AG04450 (cell line): ENCODE results near the gene ACYP1. TPM values are rescaled to one million over a fixed set of nuclear protein-coding genes. Genes with fewer than 3 reads are reported as not detected.

ENCODE experiments used
- CTCF ChIA-PET: fragments of 300-600, 350-600 bp; formaldehyde crosslinking; extraction: SDS; loops from one replicate; lab custom pipeline; 2022; ENCODE audit warnings: antibody characterized with exemption, inconsistent platforms; lab: Charles Lee
- POLR2A ChIA-PET: fragments of 350-600 bp; formaldehyde crosslinking; extraction: SDS; loops from one replicate; lab custom pipeline; 2021; ENCODE audit warnings: antibody characterized with exemption, inconsistent platforms; lab: Yijun Ruan, JAX
- DNase-seq: peaks from one replicate; pipeline ENCODE4 v3.0.0-alpha.2; 2011; ENCODE audit warnings: low read depth, low spot score
- H3K27ac ChIP-seq: one replicate; pipeline ENCODE4 v1.5.1; 2012; ENCODE audit warnings: low read depth, low read length, control low read depth
- H3K27me3 ChIP-seq: one replicate; pipeline ENCODE4 v1.6.0; 2012; ENCODE audit warnings: low read length; ENCODE audit not compliant: control insufficient read depth, insufficient read depth
- H3K4me3 ChIP-seq: 2 replicates; pipeline ENCODE4 v1.5.1; 2011; ENCODE audit warnings: mild to moderate bottlenecking, low read depth, low read length, control low read depth
- H3K9me3 ChIP-seq: 2 replicates; pipeline ENCODE4 v1.5.1; 2012; ENCODE audit warnings: low read length; ENCODE audit not compliant: control insufficient read depth, insufficient read depth
- polyA minus RNA-seq: library from RNA; depleted of rRNA, polyadenylated mRNA; stranded (reverse); fragments of >200 nt; gene quantifications from 2 replicates; pipeline ENCODE4 v1.2.3, GENCODE V29; 2011; rRNA and poly(A)+ RNA removed
- polyA plus RNA-seq: library from polyadenylated mRNA; depleted of rRNA; stranded (reverse); fragments of >200 nt; gene quantifications from 2 replicates; pipeline ENCODE4 v1.2.3, GENCODE V29; 2011; rRNA removed
- TF ChIP-seq, protein P1 (sequence below): IDR thresholded peaks from 2 replicates; pipeline ENCODE4 v1.5.1; 2011; ENCODE audit warnings: low read depth, low read length, control low read depth, inconsistent platforms

The ACYP1 gene
- 14.3 and 18.4 TPM in 2 replicates for polyA plus RNA-seq
- polyA minus RNA-seq, result 3.3 and 3.4 TPM in 2 replicates

DNA sequence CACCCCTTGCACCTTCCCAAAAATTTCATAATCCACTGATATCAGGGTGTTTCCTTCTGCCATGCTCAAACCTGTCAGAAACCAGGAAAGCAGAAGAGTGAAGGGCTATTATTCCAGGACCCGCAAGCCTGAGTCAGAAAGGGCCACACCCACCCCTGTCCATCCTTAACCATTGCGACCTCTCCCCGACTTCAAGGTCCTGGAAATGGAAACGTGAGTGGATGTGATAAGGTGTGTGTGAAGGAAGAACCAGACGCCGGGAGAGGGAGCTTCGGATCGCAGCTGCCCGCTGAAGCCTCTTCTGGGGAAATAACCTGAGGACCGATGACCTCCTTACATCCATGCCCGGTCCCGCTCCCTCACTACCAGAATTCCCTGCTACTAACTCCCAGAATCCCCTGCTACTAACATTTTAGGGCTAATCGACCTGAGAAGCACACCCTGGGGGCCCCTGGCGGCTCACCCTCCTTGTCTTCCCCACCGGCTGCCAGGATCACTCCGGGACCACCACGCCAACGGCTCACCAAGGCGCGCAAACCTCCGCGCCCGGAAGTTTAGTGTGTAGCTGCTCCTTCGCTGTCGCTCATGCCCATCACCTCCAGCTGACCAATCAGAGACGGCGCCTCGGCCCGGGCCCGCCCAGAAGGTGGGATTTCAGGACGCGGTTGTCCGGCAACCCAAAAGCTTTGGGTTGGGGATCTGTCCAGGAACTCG is at the start of gene ACYP1:
Gene ACYP1 (minus strand): TSS at position 534 of the 714 bp plus-strand sequence. CDS start 471 bp downstream, at position 63.
- H3K27ac ChIP-seq, result peak within 1 kb of the TSS; percentile 31
- CTCF ChIA-PET, result interaction anchor here (0.5 to 1.8 kb wide), 8 partner anchors 14 to 158 kb away, joined by 3 to 6 read pairs (median 4); no protein-coding TSS in a partner anchor
- POLR2A ChIA-PET, result interaction anchor here (0.6 to 1.3 kb wide), 2 partner anchors 27 to 74 kb away, joined by 3 to 8 read pairs; no protein-coding TSS in a partner anchor

DNA sequence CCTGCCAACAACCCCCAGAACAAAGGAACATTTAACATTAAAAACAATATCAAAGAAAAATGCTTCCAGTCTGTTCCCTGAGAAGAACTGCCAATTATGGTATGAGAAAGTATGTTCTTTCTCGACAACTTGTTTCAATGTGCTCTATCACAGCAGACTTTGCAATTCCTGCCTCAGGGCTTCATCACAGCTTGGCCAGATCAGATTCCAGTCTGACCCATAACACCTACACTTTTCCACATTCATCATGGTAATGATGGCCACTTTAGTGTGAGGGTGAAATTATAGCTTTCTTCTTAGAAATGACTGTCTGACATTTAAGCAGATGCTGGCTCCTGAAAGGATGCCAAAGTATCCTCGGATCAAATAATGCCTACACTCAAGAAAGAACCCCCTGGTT is 46.1 kb upstream of the ACYP1 start:
- H3K9me3 ChIP-seq, result no peaks in the 10 kb centered on the region
- H3K27ac ChIP-seq, result no peak overlapping the region
- ChIA-PET CTCF (interaction anchor here (1.2 kb wide), 1 partner anchor 249 kb away, joined by 3 read pairs; no protein-coding TSS in a partner anchor), POLR2A (no interaction called here)
- DNase-seq, result no peak
- no peaks in the 10 kb centered on the region for H3K27me3 ChIP-seq
- TF ChIP-seq, protein P1, sequence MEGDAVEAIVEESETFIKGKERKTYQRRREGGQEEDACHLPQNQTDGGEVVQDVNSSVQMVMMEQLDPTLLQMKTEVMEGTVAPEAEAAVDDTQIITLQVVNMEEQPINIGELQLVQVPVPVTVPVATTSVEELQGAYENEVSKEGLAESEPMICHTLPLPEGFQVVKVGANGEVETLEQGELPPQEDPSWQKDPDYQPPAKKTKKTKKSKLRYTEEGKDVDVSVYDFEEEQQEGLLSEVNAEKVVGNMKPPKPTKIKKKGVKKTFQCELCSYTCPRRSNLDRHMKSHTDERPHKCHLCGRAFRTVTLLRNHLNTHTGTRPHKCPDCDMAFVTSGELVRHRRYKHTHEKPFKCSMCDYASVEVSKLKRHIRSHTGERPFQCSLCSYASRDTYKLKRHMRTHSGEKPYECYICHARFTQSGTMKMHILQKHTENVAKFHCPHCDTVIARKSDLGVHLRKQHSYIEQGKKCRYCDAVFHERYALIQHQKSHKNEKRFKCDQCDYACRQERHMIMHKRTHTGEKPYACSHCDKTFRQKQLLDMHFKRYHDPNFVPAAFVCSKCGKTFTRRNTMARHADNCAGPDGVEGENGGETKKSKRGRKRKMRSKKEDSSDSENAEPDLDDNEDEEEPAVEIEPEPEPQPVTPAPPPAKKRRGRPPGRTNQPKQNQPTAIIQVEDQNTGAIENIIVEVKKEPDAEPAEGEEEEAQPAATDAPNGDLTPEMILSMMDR, result no peak
- no peak overlapping the region for H3K4me3 ChIP-seq

More for the DNA sequence above, at the start of gene ACYP1:
- TF ChIP-seq, protein P1, result peak; percentile 5; the same call in 1 of the 2 replicates
- H3K27me3 ChIP-seq, result no peaks in the 10 kb centered on the region
- H3K9me3 ChIP-seq, result no peaks in the 10 kb centered on the region
- peak within 1 kb of the TSS; percentile 96 for H3K4me3 ChIP-seq
- DNase-seq, result peak; percentile 64

DNA sequence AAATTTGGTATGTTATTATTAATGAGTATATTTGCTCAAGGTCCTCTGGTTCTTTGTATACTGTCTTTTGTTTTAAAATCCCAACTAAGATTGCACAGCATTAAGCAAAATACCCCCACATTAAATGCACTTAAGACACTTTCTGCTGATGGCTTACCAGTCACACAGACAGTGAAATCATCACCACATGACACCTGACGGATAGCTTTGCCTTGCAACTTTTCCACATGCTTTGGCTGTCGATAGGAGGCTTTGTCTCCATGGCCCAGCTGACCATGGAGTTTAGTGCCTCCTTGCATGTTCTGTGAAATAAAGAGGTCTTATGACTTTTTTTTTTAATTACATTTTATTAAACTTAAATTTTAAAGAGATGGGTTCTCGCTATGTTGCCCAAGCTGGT is 43.4 kb upstream of the ACYP1 start:
- POLR2A ChIA-PET, result no interaction called here

DNA sequence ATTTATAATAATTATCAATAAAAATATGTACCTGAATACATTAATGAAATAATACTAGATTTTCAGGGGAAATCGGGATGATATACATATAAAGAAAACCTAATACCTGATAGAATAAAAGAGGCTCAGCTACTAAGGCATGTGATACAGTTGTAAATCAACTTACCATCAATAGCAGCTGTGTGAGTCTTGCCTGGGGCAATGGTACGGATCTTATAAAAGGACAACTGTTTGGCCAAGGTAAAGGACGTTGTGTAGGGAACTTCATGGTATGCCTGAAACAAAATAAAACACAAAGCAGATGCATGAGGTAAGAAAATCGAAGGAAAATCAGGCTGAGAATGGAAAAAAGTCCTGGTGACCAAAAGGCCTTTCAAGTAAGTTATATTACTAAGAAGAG is 37.7 kb upstream of the ACYP1 start:
- H3K4me3 ChIP-seq, result no peak overlapping the region
- H3K27me3 ChIP-seq, result no peaks in the 10 kb centered on the region
- TF ChIP-seq, protein P1, result no peak
- H3K9me3 ChIP-seq, result no peaks in the 10 kb centered on the region
- DNase-seq, result no peak
- no peak overlapping the region for H3K27ac ChIP-seq
- CTCF ChIA-PET, result no interaction called here
- POLR2A ChIA-PET, result no interaction called here

More for the DNA sequence above, 43.4 kb upstream of the ACYP1 start:
- CTCF ChIA-PET, result no interaction called here
- Histone ChIP-seq H3K4me3 (no peak overlapping the region), H3K9me3 (no peaks in the 10 kb centered on the region), H3K27me3 (no peaks in the 10 kb centered on the region), H3K27ac (no peak overlapping the region)
- DNase-seq, result no peak
- TF ChIP-seq, protein P1, result no peak

DNA sequence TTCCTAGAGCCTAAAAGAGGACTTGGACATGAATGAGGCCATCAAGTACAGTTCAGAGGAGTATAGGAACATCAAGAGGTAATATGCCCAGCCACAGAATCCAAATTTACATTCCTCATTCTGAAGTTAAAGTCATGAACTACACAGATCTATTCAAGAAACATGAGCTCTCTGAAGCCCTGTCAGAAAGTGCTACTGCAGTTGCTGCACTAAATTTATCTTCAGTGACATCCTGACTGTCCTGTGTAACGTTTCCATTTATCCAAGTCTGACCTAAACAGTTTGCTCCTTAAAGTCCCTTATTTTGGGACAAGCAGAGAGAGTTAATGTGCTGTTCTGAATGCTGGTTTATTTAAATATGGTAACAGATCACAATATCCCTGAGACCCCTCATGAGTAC is 34.9 kb upstream of the ACYP1 start:
- TF ChIP-seq, protein P1, result no peak
- Histone ChIP-seq H3K27me3 (no peaks in the 10 kb centered on the region), H3K27ac (no peak overlapping the region), H3K4me3 (no peak overlapping the region), H3K9me3 (no peaks in the 10 kb centered on the region)
- POLR2A ChIA-PET, result no interaction called here
- no peak for DNase-seq
- CTCF ChIA-PET, result interaction anchor here (0.8 to 1.4 kb wide), 2 partner anchors 10 to 205 kb away, joined by 3 to 10 read pairs; no protein-coding TSS in a partner anchor
